Esophagus mucosa (tissue), 1 donor: ENCODE results near the gene ZNFX1. TPM values are rescaled to one million over a fixed set of nuclear protein-coding genes. Genes with fewer than 3 reads are reported as not detected.
"Not testable (repeated sequence)": the region's sequence is repeated elsewhere in the genome, so short reads cannot be mapped to it uniquely, and the experiment has no call there.

Experiments used
- ATAC-seq: fragments of 200-7000 bp; cut with Tn5 transposase; one replicate; pipeline ENCODE4 v1.9.1; 2020
- total RNA-seq: library from RNA; stranded (reverse); gene quantifications from one replicate; pipeline ENCODE4 v1.2.4, GENCODE V29; 2023
- donor health status: DM: yes; HTN: yes; CAD: no.

ZNFX1 gene
- total RNA-seq, 1 donor from 2014 or later: 10.7 TPM

- no peak for ATAC-seq
These were observed 67.6 kb downstream of the ZNFX1 start for GRCh38 chr20:49210101-49210756.

- ATAC-seq: no peak
These were observed 70.8 kb downstream of the ZNFX1 start for GRCh38 chr20:49207076-49207475.

DNA sequence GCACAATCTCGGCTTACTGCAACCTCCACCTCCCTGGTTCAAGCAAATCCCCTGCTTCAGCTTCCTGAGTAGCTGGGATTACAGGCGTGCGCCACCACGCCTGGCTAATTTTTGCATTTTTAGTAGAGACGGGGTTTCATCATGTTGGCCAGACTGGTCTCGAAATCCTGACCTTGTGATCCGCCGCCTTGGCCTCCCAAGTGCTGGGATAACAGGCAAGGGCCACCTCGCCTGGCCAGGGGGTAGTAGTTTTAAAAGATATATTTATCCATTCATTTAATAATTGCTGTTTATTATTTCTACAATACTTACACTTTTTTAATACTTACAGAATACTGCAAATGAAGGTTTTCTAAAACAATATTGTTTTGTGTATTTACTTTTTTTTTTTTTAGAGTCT is 74.1 kb downstream of the ZNFX1 start:
- no peak for ATAC-seq

DNA sequence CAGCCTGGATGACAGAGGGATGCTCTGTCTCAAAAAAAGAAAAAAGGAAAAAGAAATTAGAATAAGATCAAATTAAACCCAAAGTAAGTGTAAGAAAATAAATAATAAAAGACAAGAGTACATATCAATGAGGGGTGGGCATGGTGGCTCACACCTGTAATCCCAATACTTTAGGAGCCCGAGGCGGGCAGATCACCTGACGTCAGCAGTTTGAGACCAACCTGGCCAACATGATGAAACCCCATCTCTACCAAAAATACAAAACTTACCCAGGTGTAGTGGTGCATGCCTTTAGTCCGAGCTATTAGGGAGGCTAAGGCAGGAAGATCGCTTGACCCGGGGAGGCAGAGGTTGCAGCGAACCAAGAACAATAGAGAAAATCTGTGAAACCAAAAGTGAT is 74.8 kb downstream of the ZNFX1 start:
- no peak for ATAC-seq

- ATAC-seq: no peak
These were observed 78.0 kb downstream of the ZNFX1 start for GRCh38 chr20:49199729-49200293.

DNA sequence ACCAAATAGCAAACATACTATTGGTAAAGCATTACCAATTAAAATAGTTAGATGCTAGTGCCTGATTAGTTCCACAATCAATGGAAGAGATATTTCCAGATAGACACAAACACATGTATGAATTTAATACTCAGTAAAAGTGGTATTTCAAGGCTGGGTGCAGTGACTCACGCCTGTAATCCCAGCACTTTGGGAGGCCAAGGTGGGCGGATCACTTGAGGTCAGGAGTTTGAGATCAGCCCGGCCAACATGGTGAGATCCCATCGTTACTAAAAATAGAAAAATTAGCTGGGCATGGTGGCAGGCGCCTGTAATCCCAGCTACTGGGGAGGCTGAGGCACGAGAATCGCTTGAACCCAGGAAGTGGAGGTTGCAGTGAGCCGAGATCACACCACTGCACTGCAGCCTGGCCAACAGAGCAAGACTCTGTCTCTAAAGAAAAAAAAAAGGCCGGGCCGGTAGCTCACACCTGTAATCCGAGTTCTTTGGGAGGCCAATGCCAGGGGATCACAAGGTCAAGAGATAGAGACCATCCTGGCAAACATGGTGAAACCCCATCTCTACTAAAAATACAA is 84.8 kb downstream of the ZNFX1 start:
- not testable (repeated sequence) for ATAC-seq

Other genes with a start within 250 kb of the ZNFX1 start
- 62.2 TPM for gene CSE1L, start 231.7 kb downstream of the ZNFX1 start, total RNA-seq
- gene STAU1, start 89.7 kb downstream of the ZNFX1 start, total RNA-seq: 55.8 TPM
- gene DDX27, start 58.6 kb downstream of the ZNFX1 start, total RNA-seq: 24.7 TPM
- 0.52 TPM for gene KCNB1, start 204.6 kb upstream of the ZNFX1 start, total RNA-seq